Smooth muscle cell of the pulmonary artery (primary cell): ENCODE measurements around the gene RNASE11. TPM values are rescaled to one million over a fixed set of nuclear protein-coding genes. Genes with fewer than 3 reads are reported as not detected.

Source experiments
- total RNA-seq: library from RNA; depleted of rRNA; stranded (reverse); fragments of >200 nt; gene quantifications from 2 replicates; pipeline ENCODE4 v1.2.3, GENCODE V29; 2014

RNASE11 gene
- total RNA-seq = not detected in 2 replicates

DNA sequence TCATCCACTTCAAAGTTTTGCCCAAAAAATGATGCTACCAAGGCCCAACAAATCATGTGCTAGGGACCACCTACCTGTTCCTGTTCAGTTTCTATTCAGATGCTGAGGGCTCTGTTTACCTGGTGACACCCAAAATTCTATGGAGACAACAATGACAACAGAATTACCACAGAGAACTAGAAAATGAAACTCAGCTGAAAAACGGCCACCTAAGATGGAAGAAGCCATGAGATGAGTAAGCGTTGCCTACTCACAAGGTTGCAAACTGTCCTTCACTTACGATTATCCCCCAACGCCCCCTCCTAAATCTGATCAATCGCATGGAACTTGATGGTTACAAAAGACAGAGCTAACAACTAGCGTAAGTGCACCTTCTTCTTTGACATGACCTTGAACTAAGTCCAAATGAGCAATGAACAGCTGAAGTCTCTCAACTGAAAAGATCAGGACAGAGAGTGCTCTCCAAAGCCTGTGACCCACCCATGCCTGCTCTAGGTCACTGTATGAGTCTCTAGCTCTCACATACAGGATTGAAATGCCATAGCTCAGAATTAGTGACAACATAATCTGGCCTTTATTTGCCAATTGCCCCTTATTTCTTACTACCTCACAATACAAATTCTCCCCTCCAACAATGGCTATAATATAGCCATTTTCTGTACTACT, at the start of gene RNASE11:
RNASE11 (minus strand) TSS at position 513 of the 666 bp plus-strand sequence.

DNA sequence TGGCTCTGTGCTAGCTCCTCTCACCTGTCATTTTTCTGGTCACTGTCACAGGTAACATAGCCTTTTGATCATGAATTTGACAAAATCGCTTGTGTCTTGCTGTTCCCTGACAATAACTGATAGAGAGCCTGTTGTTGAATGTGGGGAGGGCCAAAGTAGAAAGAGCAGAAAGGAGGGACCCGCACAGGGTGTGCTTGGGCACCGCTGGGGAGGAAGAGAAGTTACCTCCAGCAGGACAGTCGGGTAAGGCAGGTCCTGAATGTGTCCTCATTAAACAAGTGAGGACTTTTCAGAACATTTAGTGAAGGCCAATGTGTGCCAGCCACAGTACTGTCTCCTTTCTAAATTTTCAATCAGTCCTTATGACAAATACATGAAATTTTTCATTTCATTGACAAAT, 3.4 kb upstream of the RNASE11 start, which contains the start of gene RNASE12:
RNASE12 (minus strand) TSS at position 142 of the 400 bp plus-strand sequence. CDS start 653 bp downstream, outside the sequence.

DNA sequence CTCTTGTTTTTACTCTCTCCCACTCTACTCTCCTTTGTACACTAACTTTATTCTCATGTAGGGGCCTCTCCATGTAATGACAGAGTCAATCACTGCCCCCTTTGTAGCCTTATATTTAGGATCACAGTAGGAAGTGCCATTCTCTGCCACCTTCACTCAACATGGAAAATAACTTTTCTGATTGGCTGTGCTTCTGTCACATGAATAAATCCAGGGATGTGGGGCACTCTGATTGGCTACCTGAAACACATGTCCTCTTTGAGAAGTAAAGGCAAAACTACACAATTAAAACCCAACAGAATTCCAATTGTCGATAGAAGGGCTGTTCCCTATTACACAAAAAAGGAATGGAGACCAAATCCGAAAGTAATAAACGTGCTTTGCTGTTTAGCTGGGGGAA, 26.8 kb downstream of the RNASE11 start, which contains the start of gene RNASE9:
RNASE9 (minus strand) TSS at position 87 of the 400 bp plus-strand sequence.

Other genes with a start within 250 kb of the RNASE11 start
- 6.3 and 6.9 TPM in 2 replicates for gene PARP2, start 244.4 kb downstream of the RNASE11 start, total RNA-seq
- 31.5 and 35.2 TPM in 2 replicates for gene TEP1, start 174.5 kb downstream of the RNASE11 start, total RNA-seq
- 0.03 and 0.07 TPM in 2 replicates for gene KLHL33, start 151.8 kb downstream of the RNASE11 start, total RNA-seq
- 20.0 and 20.4 TPM in 2 replicates for gene OSGEP, start 133.2 kb downstream of the RNASE11 start, total RNA-seq
- gene APEX1, start 132.8 kb downstream of the RNASE11 start, total RNA-seq = 38.8 and 55.3 TPM in 2 replicates
- gene PIP4P1, start 126.6 kb downstream of the RNASE11 start, total RNA-seq = 17.9 and 22.4 TPM in 2 replicates
- gene PNP, start 118.6 kb downstream of the RNASE11 start, total RNA-seq = 11.5 and 34.8 TPM in 2 replicates
- gene RNASE10, start 82.5 kb downstream of the RNASE11 start, total RNA-seq = not detected in 2 replicates
- gene RNASE9, start 27.0 kb downstream of the RNASE11 start, total RNA-seq = not detected in 2 replicates
- gene RNASE12, start 3.4 kb upstream of the RNASE11 start, total RNA-seq = not detected in 2 replicates
- gene OR6S1, start 53.7 kb upstream of the RNASE11 start, total RNA-seq = not detected in 2 replicates
- 58.3 and 59.6 TPM in 2 replicates for gene RNASE4, start 96.6 kb upstream of the RNASE11 start, total RNA-seq
- gene ANG, start 100.8 kb upstream of the RNASE11 start, total RNA-seq = 6.8 and 8.1 TPM in 2 replicates
- not detected in 2 replicates for gene EDDM3A, start 157.9 kb upstream of the RNASE11 start, total RNA-seq
- not detected in 2 replicates for gene EDDM3B, start 180.4 kb upstream of the RNASE11 start, total RNA-seq
- not detected in 2 replicates for gene RNASE6, start 193.3 kb upstream of the RNASE11 start, total RNA-seq
- 1.6 and 7.6 TPM in 2 replicates for gene RNASE1, start 214.8 kb upstream of the RNASE11 start, total RNA-seq